Peyer's patch (tissue), 4 donors: ENCODE data around the gene GABRB1.

Experiments used
- CTCF ChIP-seq, 6 experiments: fragments of 450-650 bp in 4 of 6; fragments of 200-600 bp in 2 of 6; sonication (generic) in 1 of 6; IDR thresholded peaks; one replicate each; pipeline ENCODE4 v1.5.1; 2017 to 2019; ENCODE audit warnings: antibody characterized with exemption in 6 of 6, mild to moderate bottlenecking in 3 of 6, moderate library complexity in 1 of 6
- POLR2A ChIP-seq, 2 donors: fragments of 450-650 bp; IDR thresholded peaks; one replicate each; pipeline ENCODE4 v1.5.1; 2017; ENCODE audit warnings: antibody characterized with exemption in 2 of 2, mild to moderate bottlenecking in 2 of 2, moderate library complexity in 2 of 2

- no peak for TF ChIP-seq POLR2A (IDR thresholded peaks at IDR 0.05)
- TF ChIP-seq CTCF (IDR thresholded peaks at IDR 0.05), result no peak
Observed at GRCh38 chr4:47184083-47184482, 152.7 kb downstream of the GABRB1 start.
